PC-9 (cell line): ENCODE results near the gene SNRNP27. TPM values are rescaled to one million over a fixed set of nuclear protein-coding genes. Genes with fewer than 3 reads are reported as not detected.
A peak's percentile ranks its signal among the peaks of the same experiment; 100 is the strongest.

ENCODE experiments used
- BruUV-seq: library from RNA; stranded (reverse); fragments of 400-500 nt; replicated peaks from 2 replicates; lab custom pipeline; 2021; lab: Mats Ljungman, UMichigan
- CTCF ChIA-PET: fragments of 300-600 bp; sonication (Branson Sonifier 250); formaldehyde crosslinking; loops from one replicate; lab custom pipeline; 2022; ENCODE audit warnings: antibody characterized with exemption; lab: Charles Lee
- POLR2A ChIA-PET: fragments of 300-600 bp; sonication (Branson Sonifier 250); formaldehyde crosslinking; loops from one replicate; lab custom pipeline; 2022; ENCODE audit warnings: antibody characterized with exemption; ENCODE audit not compliant: unreplicated experiment; lab: Charles Lee
- DNase-seq, 2 experiments: peaks; one replicate each; pipeline versions ENCODE4 v3.0.0 to v3.0.0-alpha.2; 2015 to 2022; ENCODE audit warnings: mixed read lengths in 1 of 2
- H2AFZ ChIP-seq: fragments of 200-600 bp; sonication (generic); 2 replicates; pipeline ENCODE4 v1.8.1; 2017; ENCODE audit warnings: antibody characterized with exemption
- H3F3A ChIP-seq: fragments of 200-600 bp; sonication (generic); 2 replicates; pipeline ENCODE4 v1.8.1; 2017; ENCODE audit warnings: antibody characterized with exemption, mild to moderate bottlenecking, low read depth; ENCODE audit not compliant: insufficient read depth
- H3K27ac ChIP-seq: fragments of 200-600 bp; sonication (generic); 2 replicates; pipeline ENCODE4 v1.6.1; 2016; ENCODE audit warnings: mixed run types
- H3K27me3 ChIP-seq: fragments of 200-600 bp; sonication (generic); 2 replicates; pipeline ENCODE4 v1.6.1; 2016; ENCODE audit warnings: low read depth, mixed run types; ENCODE audit not compliant: insufficient read depth
- H3K36me3 ChIP-seq: fragments of 200-600 bp; sonication (generic); 2 replicates; pipeline ENCODE4 v1.6.1; 2016; ENCODE audit warnings: low read depth, mixed run types
- H3K4me1 ChIP-seq: fragments of 200-600 bp; sonication (generic); replicated peaks from 2 replicates; pipeline ENCODE4 v1.6.1; 2016; ENCODE audit warnings: mixed run types; ENCODE audit not compliant: insufficient read depth
- H3K4me2 ChIP-seq: fragments of 200-600 bp; sonication (generic); 2 replicates; pipeline ENCODE4 v1.6.1; 2017; ENCODE audit warnings: mixed run types
- H3K4me3 ChIP-seq: fragments of 200-600 bp; sonication (generic); 2 replicates; pipeline ENCODE4 v1.6.1; 2016; ENCODE audit warnings: mixed run types
- H3K79me2 ChIP-seq: fragments of 200-600 bp; sonication (generic); 2 replicates; pipeline ENCODE4 v1.6.1; 2017; ENCODE audit warnings: low read depth, mixed run types
- H3K9me2 ChIP-seq: fragments of 200-600 bp; sonication (generic); 2 replicates; pipeline ENCODE4 v1.8.1; 2017; ENCODE audit warnings: mild to moderate bottlenecking; ENCODE audit not compliant: insufficient read depth
- H3K9me3 ChIP-seq: fragments of 200-600 bp; sonication (generic); 2 replicates; pipeline ENCODE4 v1.8.1; 2016; ENCODE audit warnings: low read depth; ENCODE audit not compliant: insufficient read depth
- H4K20me1 ChIP-seq: fragments of 200-600 bp; sonication (generic); 2 replicates; pipeline ENCODE4 v1.8.1; 2017; ENCODE audit not compliant: insufficient read depth
- EZH2 ChIP-seq: fragments of 200-600 bp; sonication (generic); IDR thresholded peaks from 2 replicates; pipeline ENCODE4 v1.8.0; 2017; ENCODE audit warnings: antibody characterized with exemption, low read depth
- intact Hi-C: fragments of 100-400 bp; cut with micrococcal nuclease; formaldehyde crosslinking; loops from one replicate; pipeline ENCODE4 v1.10.0; 2022; ENCODE audit not compliant: unreplicated experiment
- total RNA-seq: library from RNA; stranded (reverse); gene quantifications from 2 replicates; pipeline ENCODE4 v1.2.3, GENCODE V29; 2021
- TF ChIP-seq, protein P1 (sequence below): fragments of 200-600 bp; sonication (generic); conservative IDR thresholded peaks from 2 replicates; pipeline ENCODE4 v1.6.1; 2017; ENCODE audit warnings: mixed run types, antibody characterized with exemption, mild to moderate bottlenecking, moderate library complexity

The SNRNP27 gene
- total RNA-seq, 1 experiment from 2014 or later, result 29.9 TPM

DNA sequence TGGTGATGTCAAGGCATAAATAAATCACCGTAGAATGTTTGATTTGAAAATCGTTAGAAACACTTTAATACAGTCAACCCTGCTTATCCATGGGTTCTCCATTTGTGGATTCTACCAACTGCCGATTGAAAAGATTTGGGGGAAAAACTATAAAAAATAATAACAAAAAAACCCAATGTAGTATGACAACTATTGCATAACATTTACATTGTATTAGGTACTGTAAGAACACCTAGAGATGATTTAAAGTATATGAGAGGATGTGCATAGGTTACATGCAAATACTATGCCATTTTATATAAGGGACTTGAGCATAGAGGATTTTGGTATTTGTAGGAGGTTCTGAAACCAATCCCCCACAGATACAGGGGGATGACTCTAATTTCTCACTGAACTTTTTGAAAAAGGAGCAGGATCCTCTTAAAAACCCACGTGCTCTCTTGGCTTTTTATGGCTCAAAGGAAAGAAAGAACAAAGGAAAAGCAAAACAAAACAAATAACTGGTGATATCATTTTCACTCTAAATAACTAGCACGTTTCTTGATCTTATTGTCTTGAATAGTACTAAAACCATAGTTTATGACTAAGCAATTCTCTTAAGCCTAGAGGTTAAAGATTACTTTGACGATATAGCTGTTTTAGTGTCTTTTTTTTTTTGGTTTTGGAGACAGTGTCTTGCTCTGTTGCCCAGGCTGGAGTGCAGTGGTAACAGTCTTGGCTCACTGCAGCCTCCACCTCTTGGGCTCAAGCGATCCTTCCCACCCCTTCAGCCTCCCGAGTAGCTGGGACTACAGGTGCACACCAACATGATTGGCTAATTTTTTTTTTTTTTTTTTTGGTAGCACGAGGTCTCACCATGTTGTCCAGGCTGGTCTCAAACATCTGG, 47.3 kb upstream of the SNRNP27 start:
- ChIA-PET CTCF (no interaction called here), POLR2A (no interaction called here)
- TF ChIP-seq, protein P1, sequence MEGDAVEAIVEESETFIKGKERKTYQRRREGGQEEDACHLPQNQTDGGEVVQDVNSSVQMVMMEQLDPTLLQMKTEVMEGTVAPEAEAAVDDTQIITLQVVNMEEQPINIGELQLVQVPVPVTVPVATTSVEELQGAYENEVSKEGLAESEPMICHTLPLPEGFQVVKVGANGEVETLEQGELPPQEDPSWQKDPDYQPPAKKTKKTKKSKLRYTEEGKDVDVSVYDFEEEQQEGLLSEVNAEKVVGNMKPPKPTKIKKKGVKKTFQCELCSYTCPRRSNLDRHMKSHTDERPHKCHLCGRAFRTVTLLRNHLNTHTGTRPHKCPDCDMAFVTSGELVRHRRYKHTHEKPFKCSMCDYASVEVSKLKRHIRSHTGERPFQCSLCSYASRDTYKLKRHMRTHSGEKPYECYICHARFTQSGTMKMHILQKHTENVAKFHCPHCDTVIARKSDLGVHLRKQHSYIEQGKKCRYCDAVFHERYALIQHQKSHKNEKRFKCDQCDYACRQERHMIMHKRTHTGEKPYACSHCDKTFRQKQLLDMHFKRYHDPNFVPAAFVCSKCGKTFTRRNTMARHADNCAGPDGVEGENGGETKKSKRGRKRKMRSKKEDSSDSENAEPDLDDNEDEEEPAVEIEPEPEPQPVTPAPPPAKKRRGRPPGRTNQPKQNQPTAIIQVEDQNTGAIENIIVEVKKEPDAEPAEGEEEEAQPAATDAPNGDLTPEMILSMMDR, result no peak
- TF ChIP-seq EZH2, result no peak
- Histone ChIP-seq H3F3A (peaks cover 6% of the 10 kb centered on the region; the same call in 1 of the 2 replicates), H3K4me1 (peaks cover 9% of the 10 kb centered on the region), H2AFZ (no peak overlapping the region), H3K27me3 (no peaks in the 10 kb centered on the region), H3K4me3 (no peak overlapping the region), H3K9me2 (no peaks in the 10 kb centered on the region), H3K79me2 (no peaks in the 10 kb centered on the region), H3K4me2 (no peak overlapping the region), H4K20me1 (no peaks in the 10 kb centered on the region), H3K27ac (no peak overlapping the region), H3K36me3 (peaks cover 13% of the 10 kb centered on the region; the same call in 1 of the 2 replicates), H3K9me3 (no peaks in the 10 kb centered on the region)
- intact Hi-C loops, result no loop called here
- DNase-seq, result no peak
- BruUV-seq, result no TSS peak

DNA sequence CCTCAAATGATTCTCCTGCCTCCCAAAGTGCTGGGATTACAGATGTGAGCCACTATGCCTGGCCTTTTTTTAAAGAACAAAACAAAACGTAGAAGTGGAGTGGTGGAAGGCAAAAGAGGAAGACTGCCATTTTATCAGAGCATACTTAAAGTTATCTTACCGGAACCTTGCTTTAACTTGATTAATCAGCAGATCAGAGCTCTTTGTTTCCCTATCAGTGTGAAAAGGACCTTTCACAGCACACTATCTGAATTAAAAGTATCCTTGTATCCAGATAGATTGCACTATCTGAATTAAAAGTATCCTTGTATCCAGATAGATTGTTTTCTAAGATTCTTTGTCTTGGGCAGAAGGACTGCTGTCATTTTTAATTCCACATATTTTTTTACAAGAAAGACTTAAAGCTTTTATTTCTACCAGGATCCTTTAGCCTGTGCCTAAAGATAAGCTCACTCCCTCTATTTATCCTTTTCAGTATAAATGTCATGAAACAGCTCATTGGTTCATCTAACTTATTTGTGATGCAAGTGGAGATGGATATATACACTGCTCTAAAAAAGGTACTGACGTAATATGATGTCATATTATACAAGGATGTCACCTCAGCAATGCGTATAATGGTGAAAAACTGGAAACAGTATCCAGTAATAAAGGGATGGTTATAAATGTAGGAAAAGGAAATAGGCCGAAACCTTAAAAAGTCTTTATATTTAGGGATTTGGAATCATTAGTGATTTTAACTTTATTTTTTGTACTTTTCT, 46.5 kb upstream of the SNRNP27 start:
- no peak overlapping the region for H3K4me3 ChIP-seq
- H3K36me3 ChIP-seq, result peaks cover 14% of the 10 kb centered on the region; the same call in 1 of the 2 replicates
- H3K79me2 ChIP-seq, result no peaks in the 10 kb centered on the region
- intact Hi-C loops, result no loop called here
- BruUV-seq, result no TSS peak
- H2AFZ ChIP-seq, result no peak overlapping the region
- peaks cover 9% of the 10 kb centered on the region for H3K4me1 ChIP-seq
- H4K20me1 ChIP-seq, result no peaks in the 10 kb centered on the region
- no peak for TF ChIP-seq EZH2
- TF ChIP-seq, protein P1, result no peak
- ChIA-PET CTCF (interaction anchor here (0.7 kb wide), 1 partner anchor 104 kb away, joined by 3 read pairs; no protein-coding TSS in a partner anchor), POLR2A (interaction anchor here (0.6 kb wide), 1 partner anchor 17 kb away, joined by 7 read pairs; no protein-coding TSS in a partner anchor)
- H3K27ac ChIP-seq, result no peak overlapping the region
- H3F3A ChIP-seq, result peaks cover 6% of the 10 kb centered on the region; the same call in 1 of the 2 replicates
- H3K4me2 ChIP-seq, result no peak overlapping the region
- H3K9me2 ChIP-seq, result no peaks in the 10 kb centered on the region
- no peak for DNase-seq
- no peaks in the 10 kb centered on the region for H3K27me3 ChIP-seq
- H3K9me3 ChIP-seq, result no peaks in the 10 kb centered on the region

GRCh38 chr2:69848186-69848790, 45.5 kb upstream of the SNRNP27 start:
- ChIA-PET CTCF (interaction anchor here (1.1 kb wide), 1 partner anchor 123 kb away, joined by 3 read pairs; no protein-coding TSS in a partner anchor), POLR2A (interaction anchor here (0.6 kb wide), 1 partner anchor 18 kb away, joined by 7 read pairs; no protein-coding TSS in a partner anchor)
- no TSS peak for BruUV-seq
- intact Hi-C loops, result no loop called here
- Histone ChIP-seq H3K27ac (peak overlapping the region; percentile 39; the same call in 1 of the 2 replicates), H3K4me1 (peaks cover 9% of the 10 kb centered on the region), H3K79me2 (no peaks in the 10 kb centered on the region), H3K4me3 (no peak overlapping the region), H3K27me3 (no peaks in the 10 kb centered on the region), H3F3A (peaks cover 5% of the 10 kb centered on the region; the same call in 1 of the 2 replicates), H2AFZ (no peak overlapping the region), H3K4me2 (no peak overlapping the region), H3K9me2 (no peaks in the 10 kb centered on the region), H4K20me1 (no peaks in the 10 kb centered on the region), H3K9me3 (no peaks in the 10 kb centered on the region), H3K36me3 (peaks cover 14% of the 10 kb centered on the region; the same call in 1 of the 2 replicates)
- no peak for TF ChIP-seq EZH2
- TF ChIP-seq, protein P1, result no peak
- DNase-seq, result peak; percentile 32 to 46
